Left colon (tissue), 2 donors: ENCODE measurements around the gene ARAP1. TPM values are rescaled to one million over a fixed set of nuclear protein-coding genes. Genes with fewer than 3 reads are reported as not detected.
"Not testable (repeated sequence)": the region's sequence is repeated elsewhere in the genome, so short reads cannot be mapped to it uniquely, and the experiment has no call there.

Experiments used
- ATAC-seq: fragments of 200-7000 bp; cut with Tn5 transposase; one replicate; pipeline ENCODE4 v1.9.1; 2020; ENCODE audit warnings: mild to moderate bottlenecking, moderate library complexity
- DNase-seq, 2 donors: peaks; one replicate each; pipeline ENCODE4 v3.0.0-alpha.2; 2020
- intact Hi-C, 2 donors: fragments of 100-400 bp; cut with DNase I in 1 of 2; cut with micrococcal nuclease in 1 of 2; formaldehyde crosslinking; loops; one replicate each; pipeline versions ENCODE4 v1.11.2 to v1.14.0; 2022; cut with DNase I, micrococcal nuclease
- long read RNA-seq: library from polyadenylated mRNA; unstranded; transcript quantifications from one replicate; pipeline ENCODE4 v2.0.0, GENCODE V29; 2021
- total RNA-seq, 2 donors: library from RNA; stranded (reverse); fragmentation: NEBNext Ultra II Directional; extraction: Animal tissue kit (Norgen Biotek cat#: 25700); gene quantifications; one replicate each; pipeline ENCODE4 v1.2.1, GENCODE V29; 2021
- donor health status: DM: no; HTN: no; CAD: no.
- donor health status: DM: yes; HTN: yes; CAD: no.

Gene ARAP1
- 10 to 100 TPM; 62.5 to 69.1 TPM for total RNA-seq
- long read RNA-seq, full-length matches to known transcripts, result 1 of 61 reads
- long read RNA-seq, partial matches to known transcripts, result 46 of 61 reads
- long read RNA-seq, other reads (novel, unspliced or antisense), result 14 of 61 reads

GRCh38 chr11:72752088-72752914 is at the start of gene ARAP1:
ARAP1 (minus strand) TSS chr11:72752408; CDS start chr11:72727128, 25,280 bp downstream.
- DNase-seq, result peak; percentile 78
- intact Hi-C loops, result no loop called here
- ATAC-seq, result peak; percentile 81

GRCh38 chr11:72799441-72799840 is 47.2 kb upstream of the ARAP1 start:
- ATAC-seq (no peak), DNase-seq (no peak)
- intact Hi-C loops, result no loop called here

GRCh38 chr11:72798361-72798760 is 46.2 kb upstream of the ARAP1 start:
- DNase-seq (no peak), ATAC-seq (no peak)
- intact Hi-C loops, result no loop called here

DNA sequence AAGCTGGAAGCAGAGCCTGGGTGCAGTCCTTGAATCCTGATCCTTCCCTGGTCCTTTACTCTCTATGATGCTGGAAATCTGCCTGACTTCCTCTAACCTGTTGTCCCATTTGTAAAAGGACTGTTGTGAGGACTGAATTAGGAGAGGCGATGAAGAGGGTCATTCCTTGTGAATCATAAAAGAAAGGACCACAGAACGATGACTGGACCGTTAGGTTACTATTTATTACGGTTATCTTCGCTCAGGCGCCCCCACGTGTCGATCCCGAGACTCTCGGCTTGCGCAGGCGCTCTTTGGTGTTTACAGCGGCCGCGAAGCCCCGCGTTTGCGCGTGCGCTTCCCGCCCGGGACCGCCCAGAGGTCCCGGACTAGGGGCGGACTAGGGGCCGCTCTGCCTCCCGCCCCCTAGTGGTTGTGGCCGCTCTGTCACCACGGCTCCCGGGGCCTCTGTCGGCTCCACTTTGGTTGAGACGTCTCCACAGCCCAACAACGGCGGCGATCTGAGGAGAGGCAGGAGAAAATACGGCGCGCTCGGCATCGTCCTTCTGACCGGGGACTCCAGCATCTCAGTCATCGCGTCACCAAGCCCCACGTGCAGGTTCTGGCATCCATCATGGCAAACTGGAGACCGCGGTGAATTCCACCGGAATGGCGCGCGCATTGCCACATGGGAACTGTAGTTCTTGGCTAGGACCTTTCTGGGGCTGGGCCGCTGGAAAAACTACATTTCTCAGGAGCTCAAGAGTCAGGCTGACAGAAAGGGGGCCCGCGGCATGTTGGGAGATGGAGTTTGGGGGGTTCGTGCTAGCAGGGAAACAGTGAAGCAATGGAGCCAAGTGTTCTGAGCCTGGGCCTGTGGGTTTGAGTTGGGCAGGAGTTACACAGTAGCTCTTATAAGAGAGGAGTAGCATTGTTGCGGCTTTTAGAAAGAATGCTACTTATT is 41.5 kb upstream of the ARAP1 start, which contains the start of gene STARD10:
Gene STARD10, minus strand, starts transcription at position 623 of the 943 bp plus-strand sequence. CDS start 12,866 bp downstream, outside the sequence.
- intact Hi-C loops, result loop anchor here in 1 of 2 donors (5.0 kb wide), 1 partner anchor 66 kb away; no protein-coding TSS in a partner anchor
- DNase-seq (peak; percentile 95 to 99), ATAC-seq (peak; percentile 95)

DNA sequence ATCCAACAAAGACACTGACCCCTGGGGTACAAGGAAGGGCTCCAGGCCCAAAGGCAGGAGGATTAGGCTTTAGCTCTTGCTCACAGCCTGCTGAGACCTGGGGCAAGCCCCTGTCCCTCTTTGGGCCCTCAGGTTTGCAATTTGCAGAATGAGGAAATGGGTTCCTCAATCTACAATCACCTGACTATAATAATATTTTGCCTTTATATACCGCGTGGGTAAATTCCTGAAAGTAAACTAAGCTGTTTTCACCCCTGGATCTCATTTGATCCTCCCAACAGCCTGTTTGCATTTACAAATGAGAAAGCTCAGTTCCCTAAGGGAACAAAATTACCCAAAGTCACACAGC is 40.8 kb upstream of the ARAP1 start:
- intact Hi-C loops, result loop anchor here in 1 of 2 donors (5.0 kb wide), 1 partner anchor 66 kb away; no protein-coding TSS in a partner anchor
- ATAC-seq, result no peak
- no peak for DNase-seq

- intact Hi-C loops, result loop anchor here in 1 of 2 donors (5.0 kb wide), 1 partner anchor 65 kb away; no protein-coding TSS in a partner anchor
- no peak for ATAC-seq
These were observed 40.3 kb upstream of the ARAP1 start for GRCh38 chr11:72792437-72793021.

GRCh38 chr11:72791228-72791627 is 39.0 kb upstream of the ARAP1 start:
- not testable (repeated sequence) for DNase-seq, ATAC-seq
- intact Hi-C loops, result loop anchor here in 1 of 2 donors (5.0 kb wide), 1 partner anchor 64 kb away; no protein-coding TSS in a partner anchor

More at GRCh38 chr11:72792437-72793021, 40.3 kb upstream of the ARAP1 start:
- no peak for DNase-seq

DNA sequence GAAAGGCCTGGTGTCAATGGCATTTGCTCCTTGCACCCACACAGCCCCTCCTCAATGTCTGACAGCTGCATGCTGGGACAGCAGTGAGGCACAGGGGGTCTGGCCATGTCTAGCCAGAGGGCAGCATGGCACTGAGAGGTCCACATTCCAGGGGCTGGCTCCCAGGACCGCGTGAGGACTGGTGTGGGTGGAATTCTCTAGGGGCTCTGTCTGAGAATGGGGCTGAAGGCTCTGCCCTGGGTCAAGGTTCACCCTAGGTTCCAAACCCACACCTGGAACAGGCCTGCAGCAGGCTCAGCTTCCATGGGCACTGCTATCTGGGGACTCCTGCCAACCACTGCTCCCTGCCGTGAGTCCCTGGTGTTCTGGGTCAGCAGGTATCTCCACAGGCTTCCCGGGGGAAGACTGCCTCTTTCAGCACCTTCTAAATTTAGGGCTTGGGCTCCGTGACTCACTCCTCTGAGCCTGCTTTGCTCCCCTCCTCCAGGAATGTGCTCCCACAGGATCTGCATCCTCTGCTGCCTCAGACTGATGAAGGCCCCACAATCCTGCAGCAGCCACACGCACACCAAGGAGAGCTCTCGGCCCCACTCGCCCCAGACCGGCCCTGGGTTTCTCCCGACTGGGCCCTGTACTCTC is 37.4 kb upstream of the ARAP1 start:
- no peak for DNase-seq
- intact Hi-C loops, result loop anchor here in 1 of 2 donors (5.0 kb wide), 1 partner anchor 62 kb away; no protein-coding TSS in a partner anchor
- no peak for ATAC-seq

GRCh38 chr11:72788241-72788640 is 36.0 kb upstream of the ARAP1 start:
- DNase-seq (no peak), ATAC-seq (no peak)
- intact Hi-C loops, result no loop called here

DNA sequence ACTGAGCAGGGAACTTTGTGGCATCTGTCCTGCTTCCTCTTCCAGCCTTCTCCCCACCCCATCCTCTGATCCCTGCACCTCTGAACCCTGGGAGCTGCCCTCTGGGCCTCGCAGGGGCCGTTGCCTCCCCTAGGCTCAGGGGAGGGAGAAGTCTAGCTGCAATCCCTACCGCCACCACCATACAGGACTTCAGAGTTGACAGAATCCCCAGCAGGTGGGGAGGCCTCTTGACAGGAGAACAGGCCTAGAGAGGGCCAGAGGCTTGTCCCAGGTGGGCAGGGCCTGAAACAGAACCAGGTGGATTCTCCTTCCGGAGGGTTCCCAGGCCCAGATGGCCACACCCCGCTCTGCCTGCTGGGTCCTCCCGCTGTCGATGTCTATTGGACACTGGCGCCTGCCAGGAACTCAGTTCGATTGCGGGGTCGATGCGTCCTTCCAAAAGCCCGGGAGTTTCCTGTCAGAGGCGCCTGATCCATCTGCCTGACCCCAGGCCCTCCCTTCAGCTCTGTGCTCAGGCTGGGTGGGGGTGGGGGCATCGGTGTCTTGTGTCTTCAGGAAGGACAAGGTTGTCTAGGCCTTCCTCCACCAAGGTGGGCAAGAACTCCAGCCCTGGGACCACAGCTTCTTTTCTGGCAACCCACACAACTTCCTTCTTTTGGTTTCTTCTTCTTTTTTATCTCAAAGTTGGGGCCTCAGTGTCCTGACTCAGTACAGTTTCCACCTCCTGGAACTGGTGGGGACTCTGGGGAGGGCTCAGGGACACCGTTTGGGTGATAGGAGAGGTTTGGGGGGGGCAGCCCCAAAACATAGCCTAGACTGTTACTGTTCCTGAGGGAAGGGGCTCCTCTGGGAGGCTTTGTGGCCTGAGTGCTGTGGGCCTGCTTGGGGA is 35.3 kb upstream of the ARAP1 start:
- intact Hi-C loops, result no loop called here
- DNase-seq (peak; percentile 83 to 87), ATAC-seq (peak; percentile 58)

- ATAC-seq, result peak; percentile 66
- DNase-seq, result peak; percentile 78 to 93
- intact Hi-C loops, result no loop called here
These were observed 34.4 kb upstream of the ARAP1 start for GRCh38 chr11:72786305-72787215.

- no peak for ATAC-seq
- intact Hi-C loops, result no loop called here
These were observed 32.5 kb upstream of the ARAP1 start for GRCh38 chr11:72784662-72785061.

GRCh38 chr11:72783144-72783905 is 31.1 kb upstream of the ARAP1 start:
- no peak for DNase-seq
- intact Hi-C loops, result no loop called here
- ATAC-seq, result peak; percentile 18

More at GRCh38 chr11:72784662-72785061, 32.5 kb upstream of the ARAP1 start:
- DNase-seq, result no peak

DNA sequence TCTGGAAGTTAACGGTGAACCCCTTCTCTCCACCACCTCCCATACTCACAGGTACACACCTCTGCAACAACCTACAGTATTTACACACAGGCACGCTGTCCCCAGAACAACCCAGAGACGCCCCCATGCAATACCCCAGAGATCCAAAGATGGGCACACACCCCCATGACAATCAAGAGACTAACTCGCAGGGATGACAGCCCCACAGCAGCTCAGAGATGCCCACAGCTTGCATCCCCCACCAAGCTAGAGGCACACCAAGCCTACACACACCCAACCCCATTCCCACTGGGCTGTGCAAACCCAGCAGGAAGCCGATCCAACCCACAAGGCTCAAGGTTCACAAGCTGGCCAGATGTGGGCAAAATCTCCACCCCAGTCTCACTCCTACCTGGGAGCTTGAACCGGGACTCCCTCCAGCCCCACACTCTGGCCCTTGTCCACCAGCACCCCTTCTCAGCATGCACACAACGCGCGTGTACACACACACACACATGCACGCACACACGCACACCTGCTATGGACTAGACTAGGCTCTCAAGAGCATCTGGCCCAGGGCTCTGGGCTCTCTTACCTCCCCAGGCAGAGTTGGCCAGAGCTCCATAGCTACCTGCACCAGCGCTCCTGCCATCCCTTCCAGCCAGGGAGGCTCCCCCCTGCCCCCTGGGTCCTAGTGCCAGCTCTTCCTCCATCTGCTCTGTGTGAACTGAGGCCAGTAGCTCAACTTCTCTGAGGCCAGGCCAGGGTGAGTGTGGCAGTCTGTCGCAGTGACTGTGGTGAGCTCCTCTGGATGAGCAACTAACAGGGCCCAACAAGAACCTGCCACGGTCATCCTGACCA is 30.1 kb upstream of the ARAP1 start:
- intact Hi-C loops, result no loop called here
- ATAC-seq (peak; percentile 42), DNase-seq (peak; percentile 69 to 75)
